AG09319 (cell line): Measurements from ENCODE around the gene ALDH1A1.

ENCODE experiments used
- DNase-seq: peaks from one replicate; pipeline ENCODE4 v3.0.0-alpha.2; 2010; ENCODE audit warnings: low read depth; ENCODE audit errors: extremely low read depth
- CTCF ChIP-seq: IDR thresholded peaks from 2 replicates; pipeline ENCODE4 v1.5.1; 2011; ENCODE audit warnings: low read depth, mild to moderate bottlenecking, inconsistent platforms, low read length, moderate library complexity

The ALDH1A1 gene

GRCh38 chr9:72919246-72919945, 33.5 kb downstream of the ALDH1A1 start:
- TF ChIP-seq CTCF, result no peak
- no peak for DNase-seq

- no peak for DNase-seq
- no peak for TF ChIP-seq CTCF
Observed at GRCh38 chr9:72917892-72918509, 34.9 kb downstream of the ALDH1A1 start.

- no peak for DNase-seq
- no peak for TF ChIP-seq CTCF
Observed at GRCh38 chr9:72915659-72916058, 37.2 kb downstream of the ALDH1A1 start.

GRCh38 chr9:72914750-72915149, 38.1 kb downstream of the ALDH1A1 start:
- DNase-seq, result no peak
- TF ChIP-seq CTCF, result no peak

GRCh38 chr9:72913382-72914009, 39.4 kb downstream of the ALDH1A1 start:
- TF ChIP-seq CTCF, result no peak
- no peak for DNase-seq

- no peak for TF ChIP-seq CTCF
Observed at GRCh38 chr9:72912476-72913381, 40.1 kb downstream of the ALDH1A1 start.

GRCh38 chr9:72911816-72912215, 41.0 kb downstream of the ALDH1A1 start:
- DNase-seq, result no peak

More at GRCh38 chr9:72912476-72913381, 40.1 kb downstream of the ALDH1A1 start:
- no peak for DNase-seq

More at GRCh38 chr9:72911816-72912215, 41.0 kb downstream of the ALDH1A1 start:
- TF ChIP-seq CTCF, result no peak
